ENCODE results near the gene PWWP2A. TPM values are rescaled to one million over a fixed set of nuclear protein-coding genes. Genes with fewer than 3 reads are reported as not detected.

The PWWP2A gene
- total RNA-seq = 16.0 TPM in 2 replicates

GRCh38 chr5:160119142-160119904 is at the start of gene PWWP2A:
Gene PWWP2A, minus strand, starts transcription at chr5:160119450. Its CDS starts 62 bp downstream, at chr5:160119388.

Other genes with a start within 250 kb of the PWWP2A start
- 0.29 and 0.33 TPM in 2 replicates for gene ADRA1B, start 203.0 kb downstream of the PWWP2A start, total RNA-seq
- gene TTC1, start 110.3 kb downstream of the PWWP2A start, total RNA-seq = 42.8 and 51.8 TPM in 2 replicates
- not detected in 2 replicates for gene FABP6, start 110.1 kb upstream of the PWWP2A start, total RNA-seq
- gene CCNJL, start 193.1 kb upstream of the PWWP2A start, total RNA-seq = 10.1 and 12.4 TPM in 2 replicates